Effector CD4-positive, alpha-beta T cell (primary cell): Measurements from ENCODE around the gene PPP1R3E.
"Not testable (repeated sequence)": the region's sequence is repeated elsewhere in the genome, so short reads cannot be mapped to it uniquely, and the experiment has no call there.

Source experiments
- DNase-seq: peaks from one replicate; pipeline ENCODE4 v3.0.0-alpha.2; 2020
- total RNA-seq: gene quantifications from one replicate; lab custom pipeline; 2026; lab: John Stamatoyannopoulos, UW

PPP1R3E gene
- total RNA-seq: 33.6 reads per million, percentile 59 among the genes with 10 or more reads in this experiment

DNA sequence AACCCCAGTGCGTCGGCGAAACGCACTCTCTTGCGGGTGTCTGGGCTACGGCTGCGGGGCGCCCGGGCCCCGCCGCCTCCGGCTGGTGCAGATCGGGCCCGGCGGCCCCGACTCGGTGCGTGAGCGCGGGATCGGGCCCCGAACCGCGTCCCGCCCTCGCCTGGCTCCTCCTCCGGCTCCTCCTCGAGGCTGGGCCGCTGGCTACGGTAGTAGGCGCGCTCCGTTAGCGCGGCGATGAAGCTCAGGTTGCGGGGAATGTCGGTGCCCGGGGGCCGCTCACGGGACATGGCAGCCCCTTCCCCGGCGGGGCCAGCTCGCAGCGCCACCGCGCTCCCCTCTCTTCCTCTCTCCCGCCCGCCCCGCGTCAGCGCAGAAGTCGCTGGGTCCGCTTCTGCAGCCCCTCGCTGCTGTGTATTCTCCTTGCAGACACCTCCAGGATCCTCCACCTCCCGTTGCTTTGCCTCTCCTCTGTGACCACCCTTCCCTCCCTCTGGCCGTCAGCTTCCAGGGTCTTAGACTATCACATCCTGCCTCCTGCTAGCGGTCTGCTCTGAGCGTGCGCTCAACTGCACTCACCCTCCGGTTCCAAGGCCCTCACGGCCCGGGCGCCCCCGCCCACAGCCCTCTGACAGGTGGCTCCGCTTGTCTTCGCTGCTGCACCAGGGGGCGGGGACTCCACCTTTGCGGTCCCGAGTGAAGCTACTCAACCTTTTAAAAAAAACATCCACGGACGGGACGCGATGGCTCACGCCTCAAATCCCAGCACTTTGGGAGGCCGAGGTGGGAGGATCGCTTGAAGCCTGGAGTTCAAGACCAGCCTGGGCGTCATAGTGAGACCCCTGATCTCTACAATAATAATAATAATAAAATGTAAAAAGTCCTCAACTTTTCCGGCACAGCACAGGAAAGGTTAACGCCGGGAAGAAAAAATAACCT lies at the start of gene PPP1R3E:
PPP1R3E (minus strand) TSS at position 570 of the 936 bp plus-strand sequence; CDS start at position 287, 283 bp downstream.
- peak; percentile 83 for DNase-seq

GRCh38 chr14:23351681-23352505 lies 49.2 kb upstream of the PPP1R3E start:
- DNase-seq: no peak

GRCh38 chr14:23349156-23349845 lies 46.6 kb upstream of the PPP1R3E start:
- DNase-seq: no peak

GRCh38 chr14:23348297-23348655 lies 45.6 kb upstream of the PPP1R3E start:
- DNase-seq: no peak

DNA sequence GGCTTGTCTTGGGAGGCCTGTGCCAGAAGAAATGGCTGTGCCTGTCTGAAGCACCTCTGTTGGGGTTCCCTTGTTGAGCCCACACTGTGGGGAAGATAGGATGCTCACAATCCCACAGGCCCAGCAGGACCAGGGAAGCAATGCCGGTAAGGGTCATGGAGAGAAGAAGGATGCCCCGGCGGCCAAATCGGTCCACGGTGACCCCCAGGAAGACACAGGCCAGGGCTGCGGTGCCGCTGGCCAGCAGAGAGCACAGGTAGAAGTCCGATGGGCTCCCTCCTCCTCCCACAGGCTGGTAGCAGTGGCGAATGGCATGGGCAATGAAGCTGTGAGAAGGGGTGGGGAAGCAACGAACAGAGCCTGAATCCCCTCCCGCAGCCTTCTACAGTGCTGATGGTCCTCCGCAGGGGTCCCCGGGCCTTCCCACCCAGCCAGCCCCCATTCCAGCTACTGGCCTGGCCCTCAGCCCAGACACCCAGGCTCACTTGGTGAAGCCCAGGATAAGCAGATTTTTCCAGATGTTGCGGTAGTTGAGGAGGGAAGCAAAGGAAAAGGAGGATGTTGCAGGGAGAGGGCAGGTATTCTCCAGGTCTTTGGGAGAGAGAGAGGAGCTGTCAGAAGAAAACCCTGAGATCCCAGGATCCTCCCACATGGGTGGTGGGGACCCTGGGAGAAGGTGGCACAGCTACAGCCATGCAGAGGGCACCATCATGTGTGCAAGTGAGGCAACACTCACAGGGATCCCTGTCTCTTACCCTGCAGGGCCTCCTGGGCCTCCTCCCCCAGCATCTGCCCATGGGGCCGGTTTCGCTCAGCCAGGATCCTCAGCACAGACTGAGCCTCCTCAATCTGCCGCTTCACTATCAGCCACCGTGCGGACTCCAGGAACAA lies 45.0 kb upstream of the PPP1R3E start:
- DNase-seq: no peak

- no peak for DNase-seq
Measured at GRCh38 chr14:23346693-23347405, 44.2 kb upstream of the PPP1R3E start.

GRCh38 chr14:23345987-23346692 lies 43.5 kb upstream of the PPP1R3E start:
- no peak for DNase-seq

GRCh38 chr14:23344481-23344880 lies 41.8 kb upstream of the PPP1R3E start:
- DNase-seq: no peak

- DNase-seq: no peak
Measured at GRCh38 chr14:23339506-23340268, 37.0 kb upstream of the PPP1R3E start.

GRCh38 chr14:23335623-23336022 lies 33.0 kb upstream of the PPP1R3E start:
- DNase-seq: no peak

GRCh38 chr14:23327947-23328744 lies 25.5 kb upstream of the PPP1R3E start:
- peak; percentile 44 for DNase-seq

DNA sequence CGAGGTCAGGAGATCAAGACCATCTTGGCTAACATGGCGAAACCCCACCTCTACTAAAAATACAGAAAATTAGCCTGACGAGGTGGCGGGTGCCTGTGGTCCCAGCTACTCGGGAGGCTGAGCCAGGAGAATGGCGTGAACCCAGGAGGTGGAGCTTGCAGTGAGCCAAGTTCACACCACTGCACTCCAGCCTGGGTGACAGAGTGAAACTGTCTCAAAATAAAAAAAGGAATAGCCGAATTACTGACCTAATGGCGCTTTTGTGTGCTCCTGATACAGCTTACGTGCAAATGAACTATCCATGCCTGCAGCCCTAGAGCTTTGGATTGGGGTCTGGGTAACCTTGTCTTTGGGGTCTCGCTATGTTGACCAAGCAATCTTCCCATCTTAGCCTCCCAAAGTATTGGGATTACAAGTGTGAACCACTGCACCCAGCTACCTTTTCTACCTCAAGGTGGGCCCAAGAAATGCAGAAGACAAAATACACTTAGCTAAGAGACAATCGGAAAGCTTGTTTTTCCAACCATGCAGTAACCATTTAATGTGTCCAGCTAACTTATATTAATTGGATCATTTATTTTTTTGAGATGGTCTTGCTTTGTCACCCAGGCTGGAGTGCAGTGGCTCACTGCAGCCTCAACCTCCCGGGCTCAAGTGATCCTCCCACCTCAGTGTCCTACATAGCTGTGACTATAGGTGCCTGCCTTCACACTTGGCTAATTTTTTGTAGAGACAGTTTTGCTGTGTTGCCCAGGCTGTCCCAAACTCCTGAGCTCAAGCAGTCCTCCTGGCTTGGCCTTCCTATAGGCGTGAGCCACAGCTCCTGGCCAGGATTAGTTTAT lies 24.1 kb upstream of the PPP1R3E start:
- DNase-seq: no peak

DNA sequence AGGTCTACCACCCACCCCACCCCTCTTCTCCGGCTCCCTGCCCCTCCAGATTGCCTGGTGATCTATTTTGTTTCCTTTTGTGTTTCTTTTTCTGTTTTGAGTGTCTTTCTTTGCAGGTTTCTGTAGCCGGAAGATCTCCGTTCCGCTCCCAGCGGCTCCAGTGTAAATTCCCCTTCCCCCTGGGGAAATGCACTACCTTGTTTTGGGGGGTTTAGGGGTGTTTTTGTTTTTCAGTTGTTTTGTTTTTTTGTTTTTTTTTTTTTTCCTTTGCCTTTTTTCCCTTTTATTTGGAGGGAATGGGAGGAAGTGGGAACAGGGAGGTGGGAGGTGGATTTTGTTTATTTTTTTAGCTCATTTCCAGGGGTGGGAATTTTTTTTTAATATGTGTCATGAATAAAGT lies 23.1 kb upstream of the PPP1R3E start:
- not testable (repeated sequence) for DNase-seq

GRCh38 chr14:23324993-23325392 lies 22.3 kb upstream of the PPP1R3E start:
- DNase-seq: no peak

DNA sequence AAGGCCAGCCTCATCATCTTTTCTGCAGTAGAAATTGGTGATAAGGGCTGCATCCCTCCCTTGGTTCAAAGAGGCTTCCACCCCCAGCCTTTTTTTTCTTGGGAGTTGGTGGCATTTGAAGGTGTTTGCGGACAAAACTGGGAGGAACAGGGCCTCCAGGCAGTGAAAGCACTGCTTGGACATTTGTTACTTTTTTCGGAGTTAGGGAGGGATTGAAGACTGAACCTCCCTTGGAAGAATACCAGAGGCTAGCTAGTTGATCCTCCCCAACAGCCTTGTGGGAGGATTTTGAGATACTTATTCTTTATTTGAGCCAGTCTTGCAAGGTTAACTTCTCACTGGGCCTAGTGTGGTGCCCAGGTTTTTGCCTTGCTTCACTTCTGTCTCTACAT lies 21.8 kb upstream of the PPP1R3E start:
- DNase-seq: no peak

GRCh38 chr14:23323838-23324454 lies 21.3 kb upstream of the PPP1R3E start:
- no peak for DNase-seq
